Fibroblast of skin of left biceps (primary cell): ENCODE data around the gene MARVELD1.

ENCODE experiments used
- DNase-seq, 2 experiments: peaks; one replicate each; pipeline ENCODE4 v3.0.0-alpha.2; 2013; ENCODE audit warnings: low read depth in 2 of 2

The MARVELD1 gene

GRCh38 chr10:97755718-97756117, 42.2 kb downstream of the MARVELD1 start:
- DNase-seq, result no peak

GRCh38 chr10:97757471-97757870, 43.9 kb downstream of the MARVELD1 start:
- DNase-seq, result no peak

- DNase-seq, result no peak
Observed at GRCh38 chr10:97759158-97759887, 45.8 kb downstream of the MARVELD1 start.

GRCh38 chr10:97759946-97760345, 46.4 kb downstream of the MARVELD1 start:
- no peak for DNase-seq

- no peak for DNase-seq
Observed at GRCh38 chr10:97760461-97761257, 47.1 kb downstream of the MARVELD1 start.

GRCh38 chr10:97761331-97761865, 47.9 kb downstream of the MARVELD1 start:
- DNase-seq, result no peak

- no peak for DNase-seq
Observed at GRCh38 chr10:97762056-97762455, 48.5 kb downstream of the MARVELD1 start.

- no peak for DNase-seq
Observed at GRCh38 chr10:97762816-97763215, 49.3 kb downstream of the MARVELD1 start.

GRCh38 chr10:97763411-97763810, 49.9 kb downstream of the MARVELD1 start:
- no peak for DNase-seq

- no peak for DNase-seq
Observed at GRCh38 chr10:97763947-97764346, 50.4 kb downstream of the MARVELD1 start.

- DNase-seq, result no peak
Observed at GRCh38 chr10:97764519-97764931, 51.0 kb downstream of the MARVELD1 start.

- DNase-seq, result no peak
Observed at GRCh38 chr10:97765201-97765600, 51.7 kb downstream of the MARVELD1 start.

GRCh38 chr10:97766106-97766810, 52.7 kb downstream of the MARVELD1 start:
- DNase-seq, result no peak

- DNase-seq, result no peak
Observed at GRCh38 chr10:97766996-97767924, 53.7 kb downstream of the MARVELD1 start.
